HT-29 (cell line): ENCODE measurements around the gene CST7. TPM values are rescaled to one million over a fixed set of nuclear protein-coding genes. Genes with fewer than 3 reads are reported as not detected.

Source experiments
- DNase-seq: peaks from one replicate; pipeline ENCODE4 v3.0.0-alpha.2; 2015; ENCODE audit warnings: low spot score
- total RNA-seq: library from RNA; depleted of rRNA; stranded (reverse); fragments of >200 nt; shearing (Covaris generic); gene quantifications from 2 replicates; pipeline ENCODE4 v1.2.3, GENCODE V29; 2014

The CST7 gene
- total RNA-seq, 1 experiment from 2014 or later, result not detected

- DNase-seq, result no peak
These were observed 1.9 kb downstream of the CST7 start for GRCh38 chr20:24950836-24951525.

GRCh38 chr20:24951536-24952083 is 2.5 kb downstream of the CST7 start:
- no peak for DNase-seq

- DNase-seq, result no peak
These were observed 3.5 kb downstream of the CST7 start for GRCh38 chr20:24952376-24953208.

GRCh38 chr20:24953209-24953575 is 4.1 kb downstream of the CST7 start:
- DNase-seq, result no peak

- no peak for DNase-seq
These were observed 4.6 kb downstream of the CST7 start for GRCh38 chr20:24953621-24954133.

GRCh38 chr20:24954151-24954550 is 5.1 kb downstream of the CST7 start:
- DNase-seq, result no peak

- no peak for DNase-seq
These were observed 5.5 kb downstream of the CST7 start for GRCh38 chr20:24954566-24954965.

- DNase-seq, result no peak
These were observed 6.0 kb downstream of the CST7 start for GRCh38 chr20:24955045-24955444.

- DNase-seq, result no peak
These were observed 7.2 kb downstream of the CST7 start for GRCh38 chr20:24956001-24956841.

GRCh38 chr20:24957326-24958016 is 8.4 kb downstream of the CST7 start:
- DNase-seq, result no peak

- DNase-seq, result no peak
These were observed 9.7 kb downstream of the CST7 start for GRCh38 chr20:24958506-24959385.

- no peak for DNase-seq
These were observed 10.7 kb downstream of the CST7 start for GRCh38 chr20:24959591-24960301.

GRCh38 chr20:24960302-24960801 is 11.3 kb downstream of the CST7 start:
- DNase-seq, result no peak

GRCh38 chr20:24960861-24961260 is 11.8 kb downstream of the CST7 start:
- no peak for DNase-seq

GRCh38 chr20:24961384-24962181 is 12.5 kb downstream of the CST7 start:
- DNase-seq, result no peak

GRCh38 chr20:24962182-24962492 is 13.1 kb downstream of the CST7 start:
- DNase-seq, result no peak

- no peak for DNase-seq
These were observed 13.4 kb downstream of the CST7 start for GRCh38 chr20:24962510-24962909.
